ENCODE results near the gene AP3D1. TPM values are rescaled to one million over a fixed set of nuclear protein-coding genes. Genes with fewer than 3 reads are reported as not detected.

AP3D1 gene
- total and polyA plus RNA-seq, 2 donors = 32.5 to 80.1 TPM

- Histone ChIP-seq H3K9me3 (ENCODE audit: control insufficient read depth in 2 of 2, insufficient read depth in 1 of 2, low read length in 1 of 2) (no peaks in the 10 kb centered on the region), H3K4me3 (ENCODE audit: low read length in 2 of 2) (no peak overlapping the region), H3K27ac (ENCODE audit: low read depth in 1 of 2, low read length in 1 of 2) (peak overlapping the region in 1 of 2 donors; percentile 60), H3K36me3 (ENCODE audit: control insufficient read depth in 2 of 2, insufficient read depth in 2 of 2, low read length in 1 of 2) (no peaks in the 10 kb centered on the region), H3K4me1 (ENCODE audit: control insufficient read depth in 2 of 2, insufficient read depth in 2 of 2, low read length in 2 of 2) (peaks cover 28 to 78% of the 10 kb centered on the region in 2 donors), H3K27me3 (ENCODE audit: control insufficient read depth in 2 of 2, insufficient read depth in 1 of 2, low read length in 1 of 2) (no peaks in the 10 kb centered on the region)
- WGBS = 95% methylated on average over 8 of the region's 8 CpGs
- no peak for DNase-seq (ENCODE audit: low read depth in 6 of 9, low spot score in 9 of 9)
Measured at GRCh38 chr19:2054763-2055162, 96.6 kb downstream of the AP3D1 start.

- WGBS = 94% methylated on average over 24 of the region's 24 CpGs
- Histone ChIP-seq H3K27ac (ENCODE audit: low read depth in 1 of 2, low read length in 1 of 2) (peak overlapping the region in 1 of 2 donors; percentile 60), H3K4me1 (ENCODE audit: control insufficient read depth in 2 of 2, insufficient read depth in 2 of 2, low read length in 2 of 2) (peaks cover 38 to 78% of the 10 kb centered on the region in 2 donors), H3K4me3 (ENCODE audit: low read length in 2 of 2) (no peak overlapping the region), H3K36me3 (ENCODE audit: control insufficient read depth in 2 of 2, insufficient read depth in 2 of 2, low read length in 1 of 2) (peaks cover 2 to 6% of the 10 kb centered on the region in 2 donors), H3K9me3 (ENCODE audit: control insufficient read depth in 2 of 2, insufficient read depth in 1 of 2, low read length in 1 of 2) (no peaks in the 10 kb centered on the region), H3K27me3 (ENCODE audit: control insufficient read depth in 2 of 2, insufficient read depth in 1 of 2, low read length in 1 of 2) (no peaks in the 10 kb centered on the region)
- no peak for DNase-seq (ENCODE audit: low read depth in 6 of 9, low spot score in 9 of 9)
Measured at GRCh38 chr19:2053601-2054389, 97.6 kb downstream of the AP3D1 start.

GRCh38 chr19:2051773-2052704 lies 99.3 kb downstream of the AP3D1 start:
- Histone ChIP-seq H3K4me1 (ENCODE audit: control insufficient read depth in 2 of 2, insufficient read depth in 2 of 2, low read length in 2 of 2) (peaks cover 52 to 78% of the 10 kb centered on the region in 2 donors), H3K36me3 (ENCODE audit: control insufficient read depth in 2 of 2, insufficient read depth in 2 of 2, low read length in 1 of 2) (peaks cover 20 to 23% of the 10 kb centered on the region in 2 donors), H3K9me3 (ENCODE audit: control insufficient read depth in 2 of 2, insufficient read depth in 1 of 2, low read length in 1 of 2) (no peaks in the 10 kb centered on the region), H3K4me3 (ENCODE audit: low read length in 2 of 2) (peak overlapping the region; percentile 45 to 96), H3K27ac (ENCODE audit: low read depth in 1 of 2, low read length in 1 of 2) (peak overlapping the region; percentile 94), H3K27me3 (ENCODE audit: control insufficient read depth in 2 of 2, insufficient read depth in 1 of 2, low read length in 1 of 2) (no peaks in the 10 kb centered on the region)
- peak in 2 of 9 donors; percentile 66 to 83 for DNase-seq (ENCODE audit: low read depth in 6 of 9, low spot score in 9 of 9)
- 38% methylated on average over 18 of the region's 18 CpGs for whole genome bisulfite sequencing

DNA sequence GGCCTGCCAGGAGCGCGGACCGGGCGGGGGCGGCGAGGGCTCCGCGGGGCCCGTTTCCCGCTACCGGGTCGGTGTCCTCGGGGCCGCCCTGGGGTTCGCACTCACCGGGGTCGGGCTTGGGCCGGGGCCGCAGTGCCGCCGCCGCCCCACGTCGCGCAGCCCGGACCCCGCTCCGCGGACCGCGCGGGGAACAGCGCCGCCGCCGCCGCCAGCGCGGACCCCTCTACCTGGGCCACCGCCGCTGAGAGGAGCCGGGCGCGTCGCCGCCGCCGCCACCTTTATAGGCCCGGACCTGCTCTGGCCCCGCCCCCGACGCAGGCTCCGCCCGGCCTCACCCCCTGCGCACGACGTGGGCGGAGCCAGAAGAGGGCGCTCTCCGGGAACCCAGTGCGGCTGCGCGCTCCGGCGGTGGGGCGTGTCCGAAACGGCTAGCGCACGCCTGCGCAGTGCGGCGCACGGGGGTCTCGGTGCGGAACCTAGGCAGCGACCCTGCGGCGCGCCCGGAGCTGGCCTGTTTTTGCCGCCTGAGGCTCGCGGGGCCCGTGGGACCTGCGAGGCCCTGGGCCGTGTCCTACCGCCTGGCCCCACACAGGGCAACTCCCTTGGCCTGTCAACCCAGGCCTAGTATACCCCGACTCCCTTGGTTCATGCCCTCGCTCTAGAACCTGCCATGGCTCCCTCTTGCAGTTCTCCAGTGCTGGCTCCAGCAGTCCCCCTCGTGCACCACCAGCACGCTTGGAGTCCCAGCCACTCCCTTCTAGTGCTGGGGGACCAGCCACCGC lies 100.2 kb downstream of the AP3D1 start, which contains the start of gene MKNK2:
Gene MKNK2, minus strand, starts transcription at position 254 of the 782 bp plus-strand sequence. CDS start 393 bp downstream, outside the sequence.
- peaks cover 46 to 72% of the 10 kb centered on the region in 2 donors for H3K4me1 ChIP-seq (ENCODE audit: control insufficient read depth in 2 of 2, insufficient read depth in 2 of 2, low read length in 2 of 2)
- DNase-seq (ENCODE audit: low read depth in 6 of 9, low spot score in 9 of 9) = peak in 8 of 9 donors; percentile 77 to 96 (median 88)
- H3K36me3 ChIP-seq (ENCODE audit: control insufficient read depth in 2 of 2, insufficient read depth in 2 of 2, low read length in 1 of 2) = peaks cover 27 to 31% of the 10 kb centered on the region in 2 donors
- no peaks in the 10 kb centered on the region for H3K27me3 ChIP-seq (ENCODE audit: control insufficient read depth in 2 of 2, insufficient read depth in 1 of 2, low read length in 1 of 2)
- H3K9me3 ChIP-seq (ENCODE audit: control insufficient read depth in 2 of 2, insufficient read depth in 1 of 2, low read length in 1 of 2) = no peaks in the 10 kb centered on the region
- peak within 1 kb of the TSS; percentile 94 to 96 for H3K4me3 ChIP-seq (ENCODE audit: low read length in 2 of 2)
- WGBS = 3% methylated on average over 93 of the region's 93 CpGs
- peak within 1 kb of the TSS; percentile 94 for H3K27ac ChIP-seq (ENCODE audit: low read depth in 1 of 2, low read length in 1 of 2)

Other genes with a start within 250 kb of the AP3D1 start
- 2.0 TPM for gene ADAT3, start 246.2 kb downstream of the AP3D1 start, total RNA-seq
- gene ADAT3, start 246.2 kb downstream of the AP3D1 start, polyA plus RNA-seq = 4.5 TPM
- gene SCAMP4, start 246.2 kb downstream of the AP3D1 start, total RNA-seq = 9.2 TPM
- gene SCAMP4, start 246.2 kb downstream of the AP3D1 start, polyA plus RNA-seq = 21.9 TPM
- gene CSNK1G2, start 210.4 kb downstream of the AP3D1 start, total RNA-seq = 52.0 TPM
- gene CSNK1G2, start 210.4 kb downstream of the AP3D1 start, polyA plus RNA-seq = 80.9 TPM
- gene BTBD2, start 135.9 kb downstream of the AP3D1 start, total RNA-seq = 18.0 TPM
- 36.9 TPM for gene BTBD2, start 135.9 kb downstream of the AP3D1 start, polyA plus RNA-seq
- 59.4 TPM for gene MKNK2, start 100.3 kb downstream of the AP3D1 start, total RNA-seq
- 97.9 TPM for gene MKNK2, start 100.3 kb downstream of the AP3D1 start, polyA plus RNA-seq
- gene MOB3A, start 55.2 kb downstream of the AP3D1 start, total RNA-seq = 20.0 TPM
- gene MOB3A, start 55.2 kb downstream of the AP3D1 start, polyA plus RNA-seq = 29.7 TPM
- gene IZUMO4, start 54.7 kb downstream of the AP3D1 start, total RNA-seq = 5.1 TPM
- gene IZUMO4, start 54.7 kb downstream of the AP3D1 start, polyA plus RNA-seq = 37.8 TPM
- 3.4 TPM for gene DOT1L, start 12.4 kb upstream of the AP3D1 start, total RNA-seq
- 9.9 TPM for gene DOT1L, start 12.4 kb upstream of the AP3D1 start, polyA plus RNA-seq
- gene PLEKHJ1, start 84.8 kb upstream of the AP3D1 start, total RNA-seq = 62.0 TPM
- gene PLEKHJ1, start 84.8 kb upstream of the AP3D1 start, polyA plus RNA-seq = 97.7 TPM
- 18.7 TPM for gene SF3A2, start 85.3 kb upstream of the AP3D1 start, total RNA-seq
- gene SF3A2, start 85.3 kb upstream of the AP3D1 start, polyA plus RNA-seq = 51.1 TPM
- gene AMH, start 97.8 kb upstream of the AP3D1 start, total RNA-seq = 0.61 TPM
- 2.2 TPM for gene AMH, start 97.8 kb upstream of the AP3D1 start, polyA plus RNA-seq
- gene JSRP1, start 104.9 kb upstream of the AP3D1 start, total RNA-seq = 0.90 TPM
- gene JSRP1, start 104.9 kb upstream of the AP3D1 start, polyA plus RNA-seq = 1.3 TPM
- 0.05 TPM for gene PEAK3, start 130.6 kb upstream of the AP3D1 start, total RNA-seq
- 0.34 TPM for gene PEAK3, start 130.6 kb upstream of the AP3D1 start, polyA plus RNA-seq
- gene LINGO3, start 156.6 kb upstream of the AP3D1 start, total RNA-seq = 0.05 TPM
- gene LINGO3, start 156.6 kb upstream of the AP3D1 start, polyA plus RNA-seq = 0.16 TPM
- gene LSM7, start 177.0 kb upstream of the AP3D1 start, total RNA-seq = 175 TPM
- gene LSM7, start 177.0 kb upstream of the AP3D1 start, polyA plus RNA-seq = 243 TPM
- 17.3 TPM for gene SPPL2B, start 177.1 kb upstream of the AP3D1 start, total RNA-seq
- gene SPPL2B, start 177.1 kb upstream of the AP3D1 start, polyA plus RNA-seq = 125 TPM
- 0.09 TPM for gene TMPRSS9, start 208.7 kb upstream of the AP3D1 start, total RNA-seq
- 0.18 TPM for gene TMPRSS9, start 208.7 kb upstream of the AP3D1 start, polyA plus RNA-seq